KOPT-K1 (cell line): ENCODE data around the gene DNAJC4.

Experiments
- H3K27ac ChIP-seq: fragments of 200-600 bp; sonication (generic); 2 replicates; pipeline ENCODE4 v1.5.1; 2016; ENCODE audit warnings: antibody characterized with exemption, mild to moderate bottlenecking, low read depth, low read length; ENCODE audit not compliant: poor library complexity, severe bottlenecking
- H3K36me3 ChIP-seq: fragments of 200-600 bp; sonication (generic); 2 replicates; pipeline ENCODE4 v1.5.1; 2017; ENCODE audit warnings: antibody characterized with exemption, mild to moderate bottlenecking, low read length, moderate library complexity; ENCODE audit not compliant: insufficient read depth
- H3K9me3 ChIP-seq: fragments of 200-600 bp; sonication (generic); 2 replicates; pipeline ENCODE4 v1.5.1; 2017; ENCODE audit warnings: antibody characterized with exemption, low read length, mild to moderate bottlenecking; ENCODE audit not compliant: insufficient read depth, poor library complexity, severe bottlenecking

The DNAJC4 gene

GRCh38 chr11:64230171-64230984 lies at the start of gene DNAJC4:
TSS of gene DNAJC4 (plus strand) at chr11:64230548. CDS start at chr11:64230855, 307 bp downstream.
- Histone ChIP-seq H3K9me3 (no peaks in the 10 kb centered on the region), H3K27ac (peak within 1 kb of the TSS; percentile 60), H3K36me3 (peaks cover 3% of the 10 kb centered on the region; the same call in 1 of the 2 replicates)

- Histone ChIP-seq H3K27ac (no peak overlapping the region), H3K9me3 (no peaks in the 10 kb centered on the region), H3K36me3 (no peaks in the 10 kb centered on the region)
These were observed 49.5 kb upstream of the DNAJC4 start for GRCh38 chr11:64180891-64181290.

GRCh38 chr11:64181506-64182411 lies 48.6 kb upstream of the DNAJC4 start:
- H3K36me3 ChIP-seq: no peaks in the 10 kb centered on the region
- H3K9me3 ChIP-seq: no peaks in the 10 kb centered on the region
- H3K27ac ChIP-seq: no peak overlapping the region

GRCh38 chr11:64183890-64184289 lies 46.5 kb upstream of the DNAJC4 start:
- H3K27ac ChIP-seq: no peak overlapping the region
- no peaks in the 10 kb centered on the region for H3K9me3 ChIP-seq
- peaks cover 11% of the 10 kb centered on the region for H3K36me3 ChIP-seq

- peak overlapping the region; percentile 80 for H3K27ac ChIP-seq
- no peaks in the 10 kb centered on the region for H3K9me3 ChIP-seq
- peaks cover 22% of the 10 kb centered on the region for H3K36me3 ChIP-seq
These were observed 45.1 kb upstream of the DNAJC4 start for GRCh38 chr11:64185175-64185692.

GRCh38 chr11:64185693-64186491 lies 44.5 kb upstream of the DNAJC4 start, which contains the start of gene STIP1:
TSS of gene STIP1 (plus strand) at chr11:64186171. CDS start at chr11:64186262, 91 bp downstream.
- Histone ChIP-seq H3K9me3 (no peaks in the 10 kb centered on the region), H3K27ac (peak within 1 kb of the TSS; percentile 80)

GRCh38 chr11:64186492-64187165 lies 43.7 kb upstream of the DNAJC4 start:
- Histone ChIP-seq H3K36me3 (peaks cover 36% of the 10 kb centered on the region), H3K27ac (no peak overlapping the region), H3K9me3 (no peaks in the 10 kb centered on the region)

More at GRCh38 chr11:64185693-64186491, 44.5 kb upstream of the DNAJC4 start, which contains the start of gene STIP1:
- peaks cover 29% of the 10 kb centered on the region for H3K36me3 ChIP-seq

GRCh38 chr11:64192434-64192833 lies 37.9 kb upstream of the DNAJC4 start:
- Histone ChIP-seq H3K36me3 (peaks cover 94% of the 10 kb centered on the region), H3K9me3 (no peaks in the 10 kb centered on the region), H3K27ac (no peak overlapping the region)

- Histone ChIP-seq H3K27ac (no peak overlapping the region), H3K9me3 (no peaks in the 10 kb centered on the region), H3K36me3 (peaks cover 98% of the 10 kb centered on the region)
These were observed 33.7 kb upstream of the DNAJC4 start for GRCh38 chr11:64196626-64197025.

GRCh38 chr11:64198511-64198910 lies 31.8 kb upstream of the DNAJC4 start:
- H3K36me3 ChIP-seq: peaks cover 98% of the 10 kb centered on the region
- no peak overlapping the region for H3K27ac ChIP-seq

GRCh38 chr11:64201543-64201942 lies 28.8 kb upstream of the DNAJC4 start:
- Histone ChIP-seq H3K27ac (no peak overlapping the region), H3K36me3 (peaks cover 93% of the 10 kb centered on the region), H3K9me3 (no peaks in the 10 kb centered on the region)

More at GRCh38 chr11:64198511-64198910, 31.8 kb upstream of the DNAJC4 start:
- H3K9me3 ChIP-seq: no peaks in the 10 kb centered on the region

- Histone ChIP-seq H3K9me3 (no peaks in the 10 kb centered on the region), H3K36me3 (peaks cover 79% of the 10 kb centered on the region), H3K27ac (no peak overlapping the region)
These were observed 27.4 kb upstream of the DNAJC4 start for GRCh38 chr11:64202992-64203391.

- Histone ChIP-seq H3K36me3 (peaks cover 76% of the 10 kb centered on the region), H3K27ac (no peak overlapping the region), H3K9me3 (no peaks in the 10 kb centered on the region)
These were observed 26.8 kb upstream of the DNAJC4 start for GRCh38 chr11:64203421-64204079.
